ENCODE data around the gene MYT1.
"Not testable (repeated sequence)": the region's sequence is repeated elsewhere in the genome, so short reads cannot be mapped to it uniquely, and the experiment has no call there.

MYT1 gene

DNA sequence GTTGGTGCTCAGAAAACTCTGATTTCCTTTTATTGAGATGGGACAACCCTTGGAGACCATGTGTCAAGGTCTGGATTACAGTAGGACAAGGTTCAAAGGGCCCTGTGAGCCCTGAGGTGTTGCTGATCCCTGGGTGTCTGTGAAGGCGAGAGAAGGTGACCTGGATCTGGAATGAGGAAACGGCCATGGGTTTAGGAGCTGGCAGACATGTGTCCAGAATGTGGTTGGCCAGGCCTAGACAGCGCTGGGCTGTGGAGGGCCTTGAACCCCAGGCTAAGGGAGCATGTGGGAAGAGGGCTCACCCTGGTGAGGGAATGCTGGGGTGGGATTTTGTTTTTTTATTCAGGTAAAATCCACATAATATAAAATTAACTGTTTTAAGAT, 116.2 kb downstream of the MYT1 start:
- DNase-seq, result no peak

DNA sequence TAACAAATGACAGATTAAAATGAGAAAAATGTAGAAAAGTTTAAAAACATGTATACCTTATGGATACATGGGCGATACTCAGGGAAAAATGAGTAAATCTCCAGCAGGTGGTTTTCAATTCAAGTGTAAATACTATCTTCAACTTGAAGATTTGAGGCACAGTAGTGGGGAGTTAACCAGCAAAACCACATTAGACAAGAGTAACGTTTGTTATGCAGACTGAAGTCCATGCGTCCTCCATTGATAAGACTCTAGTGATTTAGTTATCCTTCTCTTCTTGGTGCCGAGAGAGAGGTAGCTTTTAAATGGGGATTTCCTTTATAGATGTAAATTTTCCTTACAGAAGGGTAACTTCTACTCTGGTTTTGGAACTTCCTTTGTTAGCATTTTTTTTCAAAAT, 119.4 kb downstream of the MYT1 start:
- DNase-seq, result no peak

DNA sequence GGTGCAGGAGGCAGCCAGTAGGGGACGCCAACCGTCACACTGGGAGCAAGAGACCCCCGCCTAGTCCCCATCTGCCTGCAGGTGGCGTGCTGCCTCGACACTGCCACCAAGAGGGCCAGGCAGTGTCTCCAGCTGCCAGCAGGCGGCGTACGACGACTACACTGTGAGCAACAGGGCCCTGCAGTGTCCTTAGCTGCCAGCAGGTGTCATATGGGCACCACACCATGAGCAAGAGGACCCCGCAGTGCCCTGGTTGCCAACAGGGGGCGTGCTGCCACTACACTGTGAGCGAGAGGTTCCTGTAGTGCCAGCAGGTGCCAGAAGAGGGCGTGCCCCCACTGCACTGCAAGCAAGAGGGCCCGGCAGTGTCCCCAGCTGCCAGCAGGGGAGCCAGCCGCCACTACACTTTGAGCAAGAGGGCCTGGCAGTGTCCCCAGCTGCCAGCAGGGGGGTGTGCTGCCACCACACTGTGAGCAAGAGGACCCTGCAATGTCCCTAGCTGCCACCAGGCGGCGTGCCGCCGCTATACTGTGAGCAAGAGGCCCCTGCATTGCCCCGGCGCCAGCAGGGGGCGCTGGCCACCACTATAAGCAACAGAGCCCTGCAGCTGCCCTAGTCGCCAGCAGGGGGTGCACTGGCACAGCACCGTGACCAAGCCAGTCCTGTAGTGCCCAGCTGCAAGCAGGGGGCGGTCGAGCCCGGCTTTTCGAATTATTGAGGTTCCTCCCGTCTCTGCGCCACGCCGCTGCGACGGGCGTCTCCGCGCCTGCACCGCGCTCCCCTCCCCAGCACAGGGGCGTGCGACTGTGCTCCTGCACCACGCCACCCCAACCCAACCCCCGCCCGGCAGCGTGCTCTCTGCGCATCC, 121.6 kb downstream of the MYT1 start:
- not testable (repeated sequence) for DNase-seq

DNA sequence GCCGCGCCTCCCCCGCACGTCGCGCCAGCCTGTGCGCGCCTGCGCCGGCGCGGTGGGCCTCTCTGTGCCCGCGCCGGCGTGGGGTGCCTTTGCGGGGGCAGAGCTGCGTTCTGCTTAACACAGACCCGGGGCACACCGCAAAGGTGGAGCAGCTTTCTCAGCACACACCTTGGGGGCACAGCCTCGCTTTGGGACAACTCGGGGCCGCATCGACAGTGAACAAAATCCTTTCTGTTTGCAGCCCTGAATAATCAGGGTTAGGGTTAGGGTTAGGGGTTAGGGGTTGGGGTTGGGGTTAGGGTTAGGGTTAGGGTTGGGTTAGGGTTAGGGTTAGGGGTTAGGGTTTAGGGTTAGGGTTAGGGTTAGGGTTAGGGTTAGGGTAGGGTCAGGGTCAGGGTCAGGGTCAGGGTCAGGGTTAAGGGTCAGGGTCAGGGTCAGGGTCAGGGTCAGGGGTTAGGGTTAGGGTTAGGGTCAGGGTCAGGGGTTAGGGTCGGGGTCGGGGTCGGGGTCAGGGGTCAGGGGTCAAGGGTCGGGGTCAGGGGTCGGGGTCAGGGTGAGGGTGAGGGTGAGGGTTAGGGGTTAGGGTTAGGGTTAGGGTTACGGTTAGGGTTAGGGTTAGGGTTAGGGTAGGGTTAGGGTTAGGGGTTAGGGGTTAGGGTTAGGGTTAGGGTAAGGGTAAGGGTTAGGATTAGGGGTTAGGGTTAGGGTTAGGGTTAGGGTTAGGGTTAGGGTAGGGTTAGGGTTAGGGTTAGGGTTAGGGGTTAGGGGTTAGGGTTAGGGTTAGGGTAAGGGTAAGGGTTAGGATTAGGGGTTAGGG, 122.4 kb downstream of the MYT1 start:
- not testable (repeated sequence) for DNase-seq

DNA sequence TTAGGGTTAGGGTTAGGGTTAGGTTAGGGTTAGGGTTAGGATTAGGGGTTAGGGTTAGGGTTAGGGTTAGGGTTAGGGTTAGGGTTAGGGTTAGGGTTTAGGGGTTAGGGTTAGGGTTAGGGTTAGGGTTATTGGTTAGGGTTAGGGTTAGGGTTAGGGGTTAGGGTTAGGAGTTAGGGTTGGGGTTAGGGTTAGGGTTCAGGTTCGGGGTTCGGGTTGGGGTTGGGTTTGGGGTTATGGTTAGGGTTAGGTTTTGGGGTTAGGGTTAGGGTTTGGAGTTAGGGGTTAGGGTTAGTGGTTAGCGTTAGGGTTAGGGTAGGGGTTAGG, 123.0 kb downstream of the MYT1 start:
- not testable (repeated sequence) for DNase-seq
